Natural killer cell (primary cell): ENCODE data around the gene ERBB4. TPM values are rescaled to one million over a fixed set of nuclear protein-coding genes. Genes with fewer than 3 reads are reported as not detected.
"Not testable (repeated sequence)": the region's sequence is repeated elsewhere in the genome, so short reads cannot be mapped to it uniquely, and the experiment has no call there.

Source experiments
- ATAC-seq, 3 donors: fragments of 150-1000 bp in 2 of 3; fragments of 200-7000 bp in 1 of 3; cut with Tn5 transposase; 1 replicate in 1 of 3; 2 replicates in 2 of 3; pipeline ENCODE4 v1.10.0; 2021; ENCODE audit warnings: mild to moderate bottlenecking in 2 of 3, moderate library complexity in 2 of 3
- DNase-seq, 2 donors: peaks; one replicate each; pipeline versions ENCODE4 v3.0.0 to v3.0.0-alpha.2; 2013 to 2021; ENCODE audit warnings: mixed read lengths in 1 of 2
- H3K27ac ChIP-seq: one replicate; pipeline ENCODE4 v1.5.1; 2013; ENCODE audit warnings: mild to moderate bottlenecking, low read length
- H3K27me3 ChIP-seq: one replicate; pipeline ENCODE4 v1.6.1; 2013; ENCODE audit warnings: low read length; ENCODE audit not compliant: control insufficient read depth, insufficient read depth
- H3K36me3 ChIP-seq: one replicate; pipeline ENCODE4 v1.6.1; 2013; ENCODE audit warnings: low read length; ENCODE audit not compliant: control insufficient read depth, insufficient read depth
- H3K4me1 ChIP-seq: one replicate; pipeline ENCODE4 v1.6.1; 2013; ENCODE audit warnings: low read length; ENCODE audit not compliant: control insufficient read depth, insufficient read depth
- H3K4me3 ChIP-seq: one replicate; pipeline ENCODE4 v1.5.1; 2013; ENCODE audit warnings: low read length
- H3K9me3 ChIP-seq: one replicate; pipeline ENCODE4 v1.6.1; 2013; ENCODE audit warnings: low read length; ENCODE audit not compliant: control insufficient read depth, insufficient read depth
- H3K27ac Mint-ChIP-seq, 2 donors: one replicate each; pipeline ENCODE4 v1.8.0; 2022; ENCODE audit warnings: mild to moderate bottlenecking in 2 of 2, mixed read lengths in 2 of 2, moderate library complexity in 1 of 2
- H3K27me3 Mint-ChIP-seq, 2 donors: one replicate each; pipeline ENCODE4 v1.8.0; 2022; ENCODE audit warnings: low read depth in 2 of 2, mixed read lengths in 2 of 2
- H3K36me3 Mint-ChIP-seq: one replicate; pipeline ENCODE4 v1.8.0; 2022; ENCODE audit warnings: mixed read lengths
- H3K4me1 Mint-ChIP-seq, 2 donors: one replicate each; pipeline ENCODE4 v1.8.0; 2022; ENCODE audit warnings: mixed read lengths in 2 of 2
- H3K4me3 Mint-ChIP-seq: one replicate; pipeline ENCODE4 v1.8.0; 2022; ENCODE audit warnings: mild to moderate bottlenecking, moderate library complexity, mixed read lengths
- H3K9me3 Mint-ChIP-seq, 2 donors: one replicate each; pipeline ENCODE4 v1.8.0; 2022; ENCODE audit warnings: mixed read lengths in 2 of 2
- CTCF ChIP-seq: fragments of 200-600 bp; IDR thresholded peaks from one replicate; pipeline ENCODE4 v1.8.0; 2022; ENCODE audit warnings: antibody characterized with exemption
- WGBS: methylation state at CpG from one replicate; pipeline ENCODE4 v1.1.7; 2013; ENCODE audit warnings: missing lambda C conversion rate; ENCODE audit not compliant: insufficient coverage; 5-methylcytosine and 5-hydroxymethylcytosine counted together
- intact Hi-C: fragments of 100-400 bp; cut with micrococcal nuclease; formaldehyde crosslinking; loops from one replicate; pipeline ENCODE4 v1.14.2; 2022
- total RNA-seq, 4 donors: library from RNA; stranded (reverse); fragments of 120-200 nt in 1 of 4; gene quantifications; one replicate each; pipeline versions ENCODE4 v1.2.3 to v1.2.4, GENCODE V29; 2013 to 2022

Gene ERBB4
- total RNA-seq, 3 donors from 2014 or later (not counting 1 experiment from before 2014, with no cell fraction given) = 0.08 TPM; not detected in 2

GRCh38 chr2:212249451-212249850, 289.2 kb downstream of the ERBB4 start:
- no peaks in the 10 kb centered on the region for H3K9me3 ChIP-seq
- no peak overlapping the region for H3K4me3 ChIP-seq
- WGBS = no CpG with 5 or more reads among the region's 2 CpGs
- no peaks in the 10 kb centered on the region for H3K27me3 ChIP-seq
- no peak for TF ChIP-seq CTCF
- peaks cover 3 to 6% of the 10 kb centered on the region in 2 donors for H3K9me3 Mint-ChIP-seq
- no peak for ATAC-seq
- H3K27ac ChIP-seq = no peak overlapping the region
- no peaks in the 10 kb centered on the region for H3K4me1 ChIP-seq
- no peaks in the 10 kb centered on the region for H3K27me3 Mint-ChIP-seq
- no peak overlapping the region for H3K4me3 Mint-ChIP-seq
- DNase-seq = no peak
- H3K4me1 Mint-ChIP-seq = no peaks in the 10 kb centered on the region
- H3K27ac Mint-ChIP-seq = no peak overlapping the region
- intact Hi-C loops = no loop called here
- H3K36me3 Mint-ChIP-seq = no peaks in the 10 kb centered on the region
- H3K36me3 ChIP-seq = no peaks in the 10 kb centered on the region

- Histone ChIP-seq H3K4me1 (no peaks in the 10 kb centered on the region), H3K27ac (no peak overlapping the region), H3K4me3 (no peak overlapping the region), H3K36me3 (no peaks in the 10 kb centered on the region), H3K9me3 (no peaks in the 10 kb centered on the region), H3K27me3 (no peaks in the 10 kb centered on the region)
- Mint-ChIP-seq H3K36me3 (no peaks in the 10 kb centered on the region), H3K27me3 (no peaks in the 10 kb centered on the region), H3K4me1 (no peaks in the 10 kb centered on the region), H3K9me3 (no peaks in the 10 kb centered on the region), H3K27ac (no peak overlapping the region), H3K4me3 (no peak overlapping the region)
- DNase-seq (no peak), ATAC-seq (no peak)
- TF ChIP-seq CTCF = no peak
- 82% methylated on average over 1 of the region's 2 CpGs for WGBS
- intact Hi-C loops = no loop called here
Observed at GRCh38 chr2:212245880-212246279, 292.7 kb downstream of the ERBB4 start.

GRCh38 chr2:212242724-212243123, 295.9 kb downstream of the ERBB4 start:
- intact Hi-C loops = no loop called here
- no peak for ATAC-seq
- 86% methylated on average over 1 of the region's 1 CpG for WGBS

GRCh38 chr2:212238152-212238551, 300.4 kb downstream of the ERBB4 start:
- H3K27ac Mint-ChIP-seq, H3K9me3 ChIP-seq, H3K4me3 Mint-ChIP-seq, H3K4me3 ChIP-seq, ATAC-seq, H3K36me3 ChIP-seq, intact Hi-C loops, H3K27me3 ChIP-seq, H3K27me3 Mint-ChIP-seq, DNase-seq, H3K9me3 Mint-ChIP-seq, H3K27ac ChIP-seq, H3K36me3 Mint-ChIP-seq, H3K4me1 ChIP-seq, H3K4me1 Mint-ChIP-seq: not testable (repeated sequence)
- 96% methylated on average over 2 of the region's 3 CpGs for WGBS

More at GRCh38 chr2:212242724-212243123, 295.9 kb downstream of the ERBB4 start:
- no peak for TF ChIP-seq CTCF
- Mint-ChIP-seq H3K27ac (no peak overlapping the region), H3K9me3 (no peaks in the 10 kb centered on the region), H3K27me3 (no peaks in the 10 kb centered on the region), H3K4me1 (no peaks in the 10 kb centered on the region), H3K4me3 (no peak overlapping the region), H3K36me3 (no peaks in the 10 kb centered on the region)
- Histone ChIP-seq H3K36me3 (no peaks in the 10 kb centered on the region), H3K9me3 (no peaks in the 10 kb centered on the region), H3K27me3 (no peaks in the 10 kb centered on the region), H3K4me1 (no peaks in the 10 kb centered on the region), H3K4me3 (no peak overlapping the region), H3K27ac (no peak overlapping the region)
- DNase-seq = no peak
